Measurements from ENCODE around the gene ADCY2. TPM values are rescaled to one million over a fixed set of nuclear protein-coding genes. Genes with fewer than 3 reads are reported as not detected.

The ADCY2 gene
- total RNA-seq, 1 donor from 2014 or later: 0.95 TPM

DNA sequence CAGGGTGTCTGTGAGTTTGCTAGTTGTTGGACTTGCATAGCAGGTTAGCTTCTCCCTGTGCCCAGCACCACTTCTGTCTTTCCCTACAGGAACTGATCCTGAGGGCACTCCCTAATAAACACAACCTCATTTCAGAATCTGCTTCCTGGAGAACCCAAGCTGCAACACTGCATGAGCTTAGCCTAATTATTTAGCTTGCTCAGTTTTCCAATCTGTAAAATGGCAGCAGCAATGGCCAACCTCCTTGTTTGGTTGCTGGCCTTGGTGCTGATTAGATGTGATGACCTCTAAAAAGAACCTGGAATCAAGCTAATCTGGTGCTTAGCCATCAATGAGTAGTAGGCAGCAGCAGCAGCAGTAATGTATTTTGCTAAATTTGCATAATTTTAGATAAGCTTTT is 133.9 kb downstream of the ADCY2 start:
- Mint-ChIP-seq H3K4me3 (ENCODE audit: unreplicated experiment) (no peak overlapping the region), H3K4me1 (ENCODE audit: low read depth) (no peaks in the 10 kb centered on the region), H3K9me3 (ENCODE audit: low read depth) (no peaks in the 10 kb centered on the region), H3K27ac (ENCODE audit: unreplicated experiment) (no peak overlapping the region), H3K27me3 (ENCODE audit: low read depth) (peaks cover 10% of the 10 kb centered on the region), H3K36me3 (ENCODE audit: low read depth) (no peaks in the 10 kb centered on the region)
- no peak for DNase-seq (ENCODE audit: low spot score)
- TF ChIP-seq, protein P1, sequence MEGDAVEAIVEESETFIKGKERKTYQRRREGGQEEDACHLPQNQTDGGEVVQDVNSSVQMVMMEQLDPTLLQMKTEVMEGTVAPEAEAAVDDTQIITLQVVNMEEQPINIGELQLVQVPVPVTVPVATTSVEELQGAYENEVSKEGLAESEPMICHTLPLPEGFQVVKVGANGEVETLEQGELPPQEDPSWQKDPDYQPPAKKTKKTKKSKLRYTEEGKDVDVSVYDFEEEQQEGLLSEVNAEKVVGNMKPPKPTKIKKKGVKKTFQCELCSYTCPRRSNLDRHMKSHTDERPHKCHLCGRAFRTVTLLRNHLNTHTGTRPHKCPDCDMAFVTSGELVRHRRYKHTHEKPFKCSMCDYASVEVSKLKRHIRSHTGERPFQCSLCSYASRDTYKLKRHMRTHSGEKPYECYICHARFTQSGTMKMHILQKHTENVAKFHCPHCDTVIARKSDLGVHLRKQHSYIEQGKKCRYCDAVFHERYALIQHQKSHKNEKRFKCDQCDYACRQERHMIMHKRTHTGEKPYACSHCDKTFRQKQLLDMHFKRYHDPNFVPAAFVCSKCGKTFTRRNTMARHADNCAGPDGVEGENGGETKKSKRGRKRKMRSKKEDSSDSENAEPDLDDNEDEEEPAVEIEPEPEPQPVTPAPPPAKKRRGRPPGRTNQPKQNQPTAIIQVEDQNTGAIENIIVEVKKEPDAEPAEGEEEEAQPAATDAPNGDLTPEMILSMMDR (IDR thresholded peaks at IDR 0.05): no peak

DNA sequence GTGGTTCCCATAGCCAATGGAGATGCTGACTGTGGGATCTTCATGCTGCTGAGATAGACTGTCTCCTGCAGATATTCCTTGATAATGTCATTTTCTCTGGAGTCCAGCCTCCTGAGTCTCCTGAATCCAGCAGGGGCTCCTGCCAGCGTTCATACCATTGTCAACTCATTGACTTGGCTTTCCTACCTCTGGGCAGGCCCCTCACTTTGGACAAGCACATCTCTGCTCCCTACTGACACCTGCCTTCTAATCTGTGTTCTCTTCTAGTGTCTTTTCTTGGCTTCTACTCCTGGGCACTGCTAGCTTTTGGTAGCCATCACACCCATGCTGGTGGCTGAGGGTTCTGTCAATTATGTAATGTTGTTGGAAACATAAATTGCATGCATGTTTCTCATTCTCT is 138.0 kb downstream of the ADCY2 start:
- Mint-ChIP-seq H3K36me3 (ENCODE audit: low read depth) (no peaks in the 10 kb centered on the region), H3K9me3 (ENCODE audit: low read depth) (no peaks in the 10 kb centered on the region), H3K4me1 (ENCODE audit: low read depth) (no peaks in the 10 kb centered on the region), H3K27me3 (ENCODE audit: low read depth) (peaks cover 18% of the 10 kb centered on the region), H3K27ac (ENCODE audit: unreplicated experiment) (no peak overlapping the region), H3K4me3 (ENCODE audit: unreplicated experiment) (no peak overlapping the region)
- TF ChIP-seq, protein P1 (IDR thresholded peaks at IDR 0.05): no peak
- DNase-seq (ENCODE audit: low spot score): no peak

DNA sequence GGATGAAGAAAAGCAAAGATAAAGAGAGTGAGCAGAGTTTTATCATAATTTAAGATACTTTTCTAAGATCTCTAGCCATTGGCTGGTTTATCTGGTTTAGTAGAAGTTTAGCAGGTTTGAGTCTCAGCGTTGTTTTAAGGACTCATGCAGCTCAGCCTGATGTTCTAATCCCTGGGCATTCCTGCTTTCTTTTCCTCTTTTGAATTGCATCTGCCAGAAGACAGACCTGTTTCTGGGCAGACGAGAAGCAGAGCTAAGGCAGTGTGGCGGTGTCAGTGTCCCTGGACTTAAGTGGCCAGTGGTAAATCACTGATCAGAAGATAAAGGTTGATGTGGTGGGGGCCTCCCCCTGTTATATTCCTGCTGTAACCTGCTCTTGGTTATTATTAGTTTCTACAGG is 138.6 kb downstream of the ADCY2 start:
- peaks cover 18% of the 10 kb centered on the region for H3K27me3 Mint-ChIP-seq (ENCODE audit: low read depth)
- H3K9me3 Mint-ChIP-seq (ENCODE audit: low read depth): no peaks in the 10 kb centered on the region
- no peaks in the 10 kb centered on the region for H3K36me3 Mint-ChIP-seq (ENCODE audit: low read depth)
- no peak overlapping the region for H3K27ac Mint-ChIP-seq (ENCODE audit: unreplicated experiment)
- H3K4me1 Mint-ChIP-seq (ENCODE audit: low read depth): no peaks in the 10 kb centered on the region
- TF ChIP-seq, protein P1 (IDR thresholded peaks at IDR 0.05): no peak
- H3K4me3 Mint-ChIP-seq (ENCODE audit: unreplicated experiment): no peak overlapping the region
- DNase-seq (ENCODE audit: low spot score): no peak

DNA sequence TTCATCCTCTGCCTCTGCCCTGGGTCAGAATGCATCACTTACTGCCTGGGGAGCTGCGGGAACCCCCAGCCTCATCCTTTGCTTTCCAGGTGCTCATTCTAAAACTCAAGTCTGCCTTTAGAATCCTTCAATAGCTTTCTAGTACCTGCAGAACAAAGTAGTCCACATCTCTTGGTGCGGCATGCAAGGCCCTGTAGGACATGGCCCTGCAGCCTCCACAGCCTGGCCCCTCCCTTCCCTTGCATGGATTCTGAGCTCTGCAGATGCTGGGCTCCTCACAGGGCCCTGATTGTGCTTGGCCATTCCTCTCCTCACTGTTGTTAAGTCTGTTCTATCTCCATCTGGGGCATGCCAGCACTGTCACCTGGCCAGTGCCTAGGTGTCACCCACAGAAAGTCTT is 141.6 kb downstream of the ADCY2 start:
- H3K4me3 Mint-ChIP-seq (ENCODE audit: unreplicated experiment): no peak overlapping the region

DNA sequence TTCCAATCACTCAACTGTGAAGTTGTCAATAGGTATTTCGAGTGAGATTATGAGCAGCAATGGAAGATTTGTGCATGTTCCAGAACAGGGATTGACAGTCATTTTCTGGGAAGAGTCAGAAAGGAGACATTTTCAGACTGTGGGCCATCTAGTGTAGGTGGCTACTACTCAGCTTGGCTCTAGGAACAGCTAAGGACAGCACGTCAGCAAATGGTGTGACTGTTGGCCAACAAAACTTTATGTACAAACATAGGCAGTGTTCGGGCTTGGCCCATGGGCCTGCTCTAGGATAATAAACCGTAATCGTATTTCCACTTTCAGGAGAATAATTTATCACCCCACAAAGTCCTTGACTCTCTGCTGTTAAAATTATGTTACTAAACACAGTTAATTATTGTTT is 143.6 kb downstream of the ADCY2 start:
- no peak for DNase-seq (ENCODE audit: low spot score)
- no peaks in the 10 kb centered on the region for H3K36me3 Mint-ChIP-seq (ENCODE audit: low read depth)
- peaks cover 15% of the 10 kb centered on the region for H3K27me3 Mint-ChIP-seq (ENCODE audit: low read depth)
- H3K9me3 Mint-ChIP-seq (ENCODE audit: low read depth): no peaks in the 10 kb centered on the region
- peaks cover 4% of the 10 kb centered on the region for H3K4me1 Mint-ChIP-seq (ENCODE audit: low read depth)
- H3K27ac Mint-ChIP-seq (ENCODE audit: unreplicated experiment): no peak overlapping the region
- TF ChIP-seq, protein P1 (IDR thresholded peaks at IDR 0.05): no peak
- H3K4me3 Mint-ChIP-seq (ENCODE audit: unreplicated experiment): no peak overlapping the region

More for the DNA sequence above, 141.6 kb downstream of the ADCY2 start:
- Mint-ChIP-seq H3K9me3 (ENCODE audit: low read depth) (no peaks in the 10 kb centered on the region), H3K27me3 (ENCODE audit: low read depth) (peaks cover 18% of the 10 kb centered on the region), H3K27ac (ENCODE audit: unreplicated experiment) (no peak overlapping the region), H3K36me3 (ENCODE audit: low read depth) (no peaks in the 10 kb centered on the region), H3K4me1 (ENCODE audit: low read depth) (peaks cover 4% of the 10 kb centered on the region)
- TF ChIP-seq, protein P1 (IDR thresholded peaks at IDR 0.05): no peak
- DNase-seq (ENCODE audit: low spot score): no peak

Measured in chondrocyte (in vitro differentiated cells).